Measurements from ENCODE around the gene SLC8A1. TPM values are rescaled to one million over a fixed set of nuclear protein-coding genes. Genes with fewer than 3 reads are reported as not detected.

SLC8A1 gene
- total RNA-seq, 1 donor from 2014 or later: 1.9 TPM

DNA sequence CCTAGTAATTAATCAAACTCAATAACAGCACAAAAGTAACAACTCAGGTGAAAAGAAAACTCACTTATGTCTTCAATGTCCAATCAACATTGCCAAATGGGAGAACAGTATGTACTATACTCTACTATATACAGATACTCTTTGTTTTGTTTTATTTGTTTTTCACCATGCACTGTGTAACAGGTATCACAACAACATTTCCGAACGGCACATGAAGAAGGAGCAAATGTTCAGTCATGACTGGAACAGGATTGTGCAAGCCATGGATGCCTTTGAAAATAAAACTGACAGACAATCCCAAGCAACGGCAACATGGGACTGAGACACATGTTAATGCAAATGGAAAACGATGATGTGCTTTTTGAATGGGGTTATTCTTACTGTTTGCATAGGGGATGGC is 337.9 kb downstream of the SLC8A1 start:
- no peaks in the 10 kb centered on the region for H3K9me3 Mint-ChIP-seq (ENCODE audit: unreplicated experiment)
- no peaks in the 10 kb centered on the region for H3K27me3 Mint-ChIP-seq (ENCODE audit: unreplicated experiment)
- TF ChIP-seq CTCF (IDR thresholded peaks at IDR 0.05; ENCODE audit: partially characterized antibody, unreplicated experiment): no peak
- H3K4me3 Mint-ChIP-seq (ENCODE audit: unreplicated experiment): no peak overlapping the region
- H3K36me3 Mint-ChIP-seq (ENCODE audit: unreplicated experiment): no peaks in the 10 kb centered on the region
- no peak overlapping the region for H3K27ac Mint-ChIP-seq (ENCODE audit: unreplicated experiment)
- peaks cover 5% of the 10 kb centered on the region for H3K4me1 Mint-ChIP-seq (ENCODE audit: low read depth, unreplicated experiment)
- no peak for DNase-seq

- DNase-seq: no peak
Measured at GRCh38 chr2:40113272-40113968, 338.5 kb downstream of the SLC8A1 start.

DNA sequence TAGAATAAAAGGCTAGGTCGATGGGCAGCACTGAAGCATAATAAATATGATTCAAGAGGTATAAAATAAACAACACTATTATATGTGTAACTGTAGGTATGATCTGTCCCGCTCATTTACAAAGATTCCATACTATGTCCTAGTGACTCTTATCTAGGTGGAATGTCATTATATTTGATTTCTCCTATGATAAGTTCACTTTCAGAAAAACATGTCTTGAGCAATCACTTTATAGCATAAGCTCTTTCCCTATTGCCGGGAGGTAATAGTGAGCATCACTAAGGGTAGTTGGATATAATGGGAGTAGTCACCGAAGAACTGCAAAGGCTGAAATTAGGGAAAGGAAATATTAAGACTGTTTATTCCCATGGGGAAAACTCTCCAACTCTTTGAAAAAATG is 342.5 kb downstream of the SLC8A1 start:
- Mint-ChIP-seq H3K27me3 (ENCODE audit: unreplicated experiment) (no peaks in the 10 kb centered on the region), H3K9me3 (ENCODE audit: unreplicated experiment) (no peaks in the 10 kb centered on the region), H3K4me3 (ENCODE audit: unreplicated experiment) (no peak overlapping the region), H3K4me1 (ENCODE audit: low read depth, unreplicated experiment) (peaks cover 5% of the 10 kb centered on the region), H3K36me3 (ENCODE audit: unreplicated experiment) (no peaks in the 10 kb centered on the region), H3K27ac (ENCODE audit: unreplicated experiment) (no peak overlapping the region)
- TF ChIP-seq CTCF (IDR thresholded peaks at IDR 0.05; ENCODE audit: partially characterized antibody, unreplicated experiment): no peak
- DNase-seq: no peak

More at GRCh38 chr2:40113272-40113968, 338.5 kb downstream of the SLC8A1 start:
- Mint-ChIP-seq H3K36me3 (ENCODE audit: unreplicated experiment) (no peaks in the 10 kb centered on the region), H3K4me3 (ENCODE audit: unreplicated experiment) (no peak overlapping the region), H3K4me1 (ENCODE audit: low read depth, unreplicated experiment) (peaks cover 5% of the 10 kb centered on the region), H3K27ac (ENCODE audit: unreplicated experiment) (no peak overlapping the region), H3K9me3 (ENCODE audit: unreplicated experiment) (no peaks in the 10 kb centered on the region), H3K27me3 (ENCODE audit: unreplicated experiment) (no peaks in the 10 kb centered on the region)
- TF ChIP-seq CTCF (IDR thresholded peaks at IDR 0.05; ENCODE audit: partially characterized antibody, unreplicated experiment): no peak

- Mint-ChIP-seq H3K9me3 (ENCODE audit: unreplicated experiment) (no peaks in the 10 kb centered on the region), H3K36me3 (ENCODE audit: unreplicated experiment) (no peaks in the 10 kb centered on the region), H3K4me1 (ENCODE audit: low read depth, unreplicated experiment) (peaks cover 5% of the 10 kb centered on the region), H3K27me3 (ENCODE audit: unreplicated experiment) (no peaks in the 10 kb centered on the region), H3K4me3 (ENCODE audit: unreplicated experiment) (no peak overlapping the region), H3K27ac (ENCODE audit: unreplicated experiment) (no peak overlapping the region)
- no peak for DNase-seq
- TF ChIP-seq CTCF (IDR thresholded peaks at IDR 0.05; ENCODE audit: partially characterized antibody, unreplicated experiment): no peak
Measured at GRCh38 chr2:40108851-40109250, 343.0 kb downstream of the SLC8A1 start.

DNA sequence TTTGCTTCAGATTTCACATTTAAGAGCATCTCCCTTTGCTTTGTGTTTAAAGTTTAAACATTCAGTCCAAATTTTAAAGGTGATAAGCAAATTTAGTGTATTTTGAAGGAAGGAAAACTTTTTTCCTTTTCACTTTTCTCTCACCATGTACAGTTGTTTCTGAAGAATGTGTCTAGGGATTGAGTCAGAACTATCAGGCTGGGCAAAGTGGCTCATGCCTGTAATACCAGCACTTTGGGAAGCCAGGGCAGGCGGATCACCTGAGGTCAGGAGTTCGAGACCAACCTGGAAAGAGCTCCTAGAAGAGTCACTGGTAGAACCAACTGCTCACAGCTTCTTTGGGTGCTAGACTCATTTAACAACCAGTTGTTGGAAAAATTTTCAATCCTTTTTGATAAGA is 345.8 kb downstream of the SLC8A1 start:
- DNase-seq: no peak
- H3K27me3 Mint-ChIP-seq (ENCODE audit: unreplicated experiment): no peaks in the 10 kb centered on the region
- H3K4me3 Mint-ChIP-seq (ENCODE audit: unreplicated experiment): no peak overlapping the region
- no peak for TF ChIP-seq CTCF (IDR thresholded peaks at IDR 0.05; ENCODE audit: partially characterized antibody, unreplicated experiment)
- no peak overlapping the region for H3K27ac Mint-ChIP-seq (ENCODE audit: unreplicated experiment)
- no peaks in the 10 kb centered on the region for H3K36me3 Mint-ChIP-seq (ENCODE audit: unreplicated experiment)
- no peaks in the 10 kb centered on the region for H3K9me3 Mint-ChIP-seq (ENCODE audit: unreplicated experiment)
- H3K4me1 Mint-ChIP-seq (ENCODE audit: low read depth, unreplicated experiment): peaks cover 9% of the 10 kb centered on the region
